LHCN-M2 (cell line): ENCODE data around the gene ZNF598. TPM values are rescaled to one million over a fixed set of nuclear protein-coding genes. Genes with fewer than 3 reads are reported as not detected.
"Not testable (repeated sequence)": the region's sequence is repeated elsewhere in the genome, so short reads cannot be mapped to it uniquely, and the experiment has no call there.

ENCODE experiments used
- DNase-seq: peaks from one replicate; pipeline ENCODE4 v3.0.0-alpha.2; 2012; ENCODE audit warnings: low read depth
- total RNA-seq: library from RNA; depleted of rRNA; stranded (reverse); fragments of >200 nt; gene quantifications from 2 replicates; pipeline ENCODE4 v1.2.3, GENCODE V29; 2014

The ZNF598 gene
- total RNA-seq, 1 experiment from 2014 or later = 37.2 TPM

- DNase-seq = no peak
Measured at GRCh38 chr16:1977875-1978268, 31.7 kb downstream of the ZNF598 start.

- no peak for DNase-seq
Measured at GRCh38 chr16:1976951-1977874, 32.4 kb downstream of the ZNF598 start.

- no peak for DNase-seq
Measured at GRCh38 chr16:1976216-1976520, 33.5 kb downstream of the ZNF598 start.

GRCh38 chr16:1975432-1976215 is 34.0 kb downstream of the ZNF598 start:
- no peak for DNase-seq

GRCh38 chr16:1974157-1975070 is 35.2 kb downstream of the ZNF598 start:
- DNase-seq = no peak

- no peak for DNase-seq
Measured at GRCh38 chr16:1973461-1974156, 36.0 kb downstream of the ZNF598 start.

- no peak for DNase-seq
Measured at GRCh38 chr16:1972490-1972877, 37.1 kb downstream of the ZNF598 start.

GRCh38 chr16:1971796-1972489 is 37.7 kb downstream of the ZNF598 start, which contains the start of gene TBL3:
TSS of gene TBL3 (plus strand) at chr16:1972053. CDS start at chr16:1972165, 112 bp downstream.
- peak; percentile 93 for DNase-seq

- DNase-seq = no peak
Measured at GRCh38 chr16:1968146-1968953, 41.3 kb downstream of the ZNF598 start.

GRCh38 chr16:1966460-1966859 is 43.2 kb downstream of the ZNF598 start, which contains the start of gene RNF151:
TSS of gene RNF151 (plus strand) at chr16:1966856. CDS start at chr16:1966882, 26 bp downstream.
- DNase-seq = no peak

- no peak for DNase-seq
Measured at GRCh38 chr16:1965396-1966001, 44.1 kb downstream of the ZNF598 start.

GRCh38 chr16:1964506-1965395 is 44.9 kb downstream of the ZNF598 start, which contains the start of gene RPS2:
TSS of gene RPS2 (minus strand) at chr16:1964826. CDS start at chr16:1964625, 201 bp downstream.
- DNase-seq = peak; percentile 97

GRCh38 chr16:1963806-1964505 is 45.7 kb downstream of the ZNF598 start:
- DNase-seq = peak; percentile 45

- not testable (repeated sequence) for DNase-seq
Measured at GRCh38 chr16:1962161-1963153, 47.2 kb downstream of the ZNF598 start.

- peak; percentile 23 for DNase-seq
Measured at GRCh38 chr16:1961651-1962067, 48.0 kb downstream of the ZNF598 start.
